Spleen (tissue), 7 donors: ENCODE results near the gene FREY1.

Experiments used
- CTCF ChIP-seq, 11 experiments: fragments of 200-600 bp in 7 of 11; fragments of 450-650 bp in 4 of 11; sonication (generic) in 4 of 11; IDR thresholded peaks in 8 of 11; conservative IDR thresholded peaks in 3 of 11; 1 replicate in 7 of 11; 2 replicates in 4 of 11; pipeline versions ENCODE4 v1.4.0 to v1.8.0; 2016 to 2021; ENCODE audit warnings: antibody characterized with exemption in 11 of 11, inconsistent platforms in 4 of 11, mild to moderate bottlenecking in 1 of 11
- POLR2A ChIP-seq, 3 donors: fragments of 450-650 bp; IDR thresholded peaks; one replicate each; pipeline ENCODE4 v1.5.1; 2017; ENCODE audit warnings: antibody characterized with exemption in 3 of 3, mild to moderate bottlenecking in 1 of 3
- POLR2AphosphoS5 ChIP-seq, 3 donors: sonication (generic); formaldehyde crosslinking; IDR thresholded peaks; one replicate each; pipeline ENCODE4 v1.5.1; 2017; ENCODE audit warnings: antibody characterized with exemption in 3 of 3
- donor health status: DM: no; HTN: no; CAD: no; lungs with moderate emphysema.
- donor health status: DM: no; HTN: no; CAD: no.
- donor health status: DM: no; HTN: no; CAD: no.

GRCh38 chr11:45860764-45861510, 46.1 kb downstream of the FREY1 start:
- no peak for TF ChIP-seq CTCF (IDR thresholded peaks at IDR 0.05 in 8 of 11, conservative IDR thresholded peaks at IDR 0.05 in 3 of 11)
- no peak for TF ChIP-seq POLR2A (IDR thresholded peaks at IDR 0.05)
- TF ChIP-seq POLR2AphosphoS5 (IDR thresholded peaks at IDR 0.05): no peak
